Astrocyte (in vitro differentiated cells and primary cell): ENCODE data around the gene CACNA2D4. TPM values are rescaled to one million over a fixed set of nuclear protein-coding genes. Genes with fewer than 3 reads are reported as not detected.
"Not testable (repeated sequence)": the region's sequence is repeated elsewhere in the genome, so short reads cannot be mapped to it uniquely, and the experiment has no call there.

Experiments used
- DNase-seq: peaks from one replicate; pipeline ENCODE4 v3.0.0-alpha.2; 2010; ENCODE audit warnings: low read depth
- FAIRE-seq: peaks from 2 replicates; lab custom pipeline; 2011; peaks lifted over from hg19 to GRCh38; lab: Jason Lieb, UNC
- H2AFZ ChIP-seq: 2 replicates; pipeline ENCODE4 v1.6.0; 2012; ENCODE audit warnings: low read depth, low read length, inconsistent platforms
- H3K27ac ChIP-seq: 2 replicates; pipeline ENCODE4 v1.5.1; 2011; ENCODE audit warnings: low read depth, low read length, inconsistent platforms
- H3K27me3 ChIP-seq: 2 replicates; pipeline ENCODE4 v1.6.0; 2011; ENCODE audit warnings: low read length, inconsistent platforms; ENCODE audit not compliant: insufficient read depth
- H3K36me3 ChIP-seq: 2 replicates; pipeline ENCODE4 v1.5.1; 2011; ENCODE audit warnings: low read length, inconsistent platforms; ENCODE audit not compliant: insufficient read depth
- H3K4me1 ChIP-seq: 2 replicates; pipeline ENCODE4 v1.5.1; 2011; ENCODE audit warnings: low read length, inconsistent platforms; ENCODE audit not compliant: insufficient read depth
- H3K4me2 ChIP-seq: 2 replicates; pipeline ENCODE4 v1.6.0; 2012; ENCODE audit warnings: low read length, inconsistent platforms
- H3K4me3 ChIP-seq: 2 replicates; pipeline ENCODE4 v1.5.1; 2011; ENCODE audit warnings: low read depth, mild to moderate bottlenecking, low read length, inconsistent platforms; ENCODE audit not compliant: insufficient read depth
- H3K79me2 ChIP-seq: 2 replicates; pipeline ENCODE4 v1.6.0; 2012; ENCODE audit warnings: mild to moderate bottlenecking, low read length, inconsistent platforms; ENCODE audit not compliant: insufficient read depth
- H3K9ac ChIP-seq: 2 replicates; pipeline ENCODE4 v1.6.0; 2012; ENCODE audit warnings: mild to moderate bottlenecking, low read length, inconsistent platforms
- H3K9me3 ChIP-seq: 2 replicates; pipeline ENCODE4 v1.5.1; 2012; ENCODE audit warnings: low read depth, mild to moderate bottlenecking, low read length, inconsistent platforms; ENCODE audit not compliant: insufficient read depth
- H4K20me1 ChIP-seq: 2 replicates; pipeline ENCODE4 v1.6.0; 2012; ENCODE audit warnings: low read length, inconsistent platforms; ENCODE audit not compliant: insufficient read depth
- H3K27ac Mint-ChIP-seq: one replicate; pipeline ENCODE4 v1.8.0; 2021; ENCODE audit warnings: mild to moderate bottlenecking, mixed read lengths; ENCODE audit not compliant: unreplicated experiment
- H3K27me3 Mint-ChIP-seq: one replicate; pipeline ENCODE4 v1.8.0; 2021; ENCODE audit warnings: low read depth, mixed read lengths; ENCODE audit not compliant: unreplicated experiment
- H3K36me3 Mint-ChIP-seq: one replicate; pipeline ENCODE4 v1.8.0; 2021; ENCODE audit warnings: low read depth, mixed read lengths; ENCODE audit not compliant: unreplicated experiment
- H3K4me1 Mint-ChIP-seq: one replicate; pipeline ENCODE4 v1.8.0; 2021; ENCODE audit warnings: low read depth, mixed read lengths; ENCODE audit not compliant: unreplicated experiment
- H3K4me3 Mint-ChIP-seq: one replicate; pipeline ENCODE4 v1.8.0; 2021; ENCODE audit warnings: mild to moderate bottlenecking, moderate library complexity, mixed read lengths; ENCODE audit not compliant: unreplicated experiment
- H3K9me3 Mint-ChIP-seq: one replicate; pipeline ENCODE4 v1.8.0; 2021; ENCODE audit warnings: mild to moderate bottlenecking, mixed read lengths; ENCODE audit not compliant: unreplicated experiment
- EZH2 ChIP-seq: IDR thresholded peaks from 2 replicates; pipeline ENCODE4 v1.6.1; 2012; ENCODE audit warnings: mild to moderate bottlenecking, low read length, inconsistent platforms; ENCODE audit not compliant: insufficient read depth
- total RNA-seq: library from RNA; stranded (reverse); gene quantifications from 2 replicates; pipeline ENCODE4 v1.2.1, GENCODE V29; 2021
- TF ChIP-seq, protein P1 (sequence below): IDR thresholded peaks from 2 replicates; pipeline ENCODE4 v1.5.1; 2011; ENCODE audit warnings: low read depth, mild to moderate bottlenecking, inconsistent platforms, low read length, moderate library complexity; ENCODE audit not compliant: insufficient read depth

CACNA2D4 gene
- total RNA-seq, 1 donor from 2014 or later: 0.09 TPM

GRCh38 chr12:1820191-1820895 is 98.1 kb downstream of the CACNA2D4 start, which contains the start of gene LRTM2:
LRTM2 (plus strand) TSS chr12:1820565; CDS start chr12:1828149, 7,584 bp downstream.
- H3K9me3 ChIP-seq: no peaks in the 10 kb centered on the region
- no peaks in the 10 kb centered on the region for H3K4me1 ChIP-seq
- no peak within 1 kb of the TSS for H3K27ac Mint-ChIP-seq
- H3K79me2 ChIP-seq: no peaks in the 10 kb centered on the region
- peaks cover 57% of the 10 kb centered on the region for H3K27me3 ChIP-seq
- H3K9ac ChIP-seq: no peak within 1 kb of the TSS
- H3K27me3 Mint-ChIP-seq: peaks cover 63% of the 10 kb centered on the region
- TF ChIP-seq, protein P1, sequence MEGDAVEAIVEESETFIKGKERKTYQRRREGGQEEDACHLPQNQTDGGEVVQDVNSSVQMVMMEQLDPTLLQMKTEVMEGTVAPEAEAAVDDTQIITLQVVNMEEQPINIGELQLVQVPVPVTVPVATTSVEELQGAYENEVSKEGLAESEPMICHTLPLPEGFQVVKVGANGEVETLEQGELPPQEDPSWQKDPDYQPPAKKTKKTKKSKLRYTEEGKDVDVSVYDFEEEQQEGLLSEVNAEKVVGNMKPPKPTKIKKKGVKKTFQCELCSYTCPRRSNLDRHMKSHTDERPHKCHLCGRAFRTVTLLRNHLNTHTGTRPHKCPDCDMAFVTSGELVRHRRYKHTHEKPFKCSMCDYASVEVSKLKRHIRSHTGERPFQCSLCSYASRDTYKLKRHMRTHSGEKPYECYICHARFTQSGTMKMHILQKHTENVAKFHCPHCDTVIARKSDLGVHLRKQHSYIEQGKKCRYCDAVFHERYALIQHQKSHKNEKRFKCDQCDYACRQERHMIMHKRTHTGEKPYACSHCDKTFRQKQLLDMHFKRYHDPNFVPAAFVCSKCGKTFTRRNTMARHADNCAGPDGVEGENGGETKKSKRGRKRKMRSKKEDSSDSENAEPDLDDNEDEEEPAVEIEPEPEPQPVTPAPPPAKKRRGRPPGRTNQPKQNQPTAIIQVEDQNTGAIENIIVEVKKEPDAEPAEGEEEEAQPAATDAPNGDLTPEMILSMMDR: no peak
- TF ChIP-seq EZH2: peak; percentile 58
- peaks cover 6% of the 10 kb centered on the region for H3K9me3 Mint-ChIP-seq
- no peak within 1 kb of the TSS for H2AFZ ChIP-seq
- H3K27ac ChIP-seq: no peak within 1 kb of the TSS
- no peak within 1 kb of the TSS for H3K4me3 Mint-ChIP-seq
- no peaks in the 10 kb centered on the region for H3K36me3 Mint-ChIP-seq
- FAIRE-seq: no peak
- H3K4me2 ChIP-seq: no peak within 1 kb of the TSS
- H3K36me3 ChIP-seq: no peaks in the 10 kb centered on the region
- H4K20me1 ChIP-seq: no peaks in the 10 kb centered on the region
- H3K4me3 ChIP-seq: no peak within 1 kb of the TSS
- peaks cover 3% of the 10 kb centered on the region for H3K4me1 Mint-ChIP-seq
- DNase-seq: no peak

GRCh38 chr12:1819571-1819970 is 98.9 kb downstream of the CACNA2D4 start:
- FAIRE-seq (no peak), DNase-seq (no peak)
- H3K4me2 ChIP-seq: no peak overlapping the region
- H4K20me1 ChIP-seq: no peaks in the 10 kb centered on the region
- Mint-ChIP-seq H3K27ac (no peak overlapping the region), H3K4me1 (peaks cover 3% of the 10 kb centered on the region), H3K9me3 (peaks cover 8% of the 10 kb centered on the region), H3K36me3 (no peaks in the 10 kb centered on the region), H3K4me3 (no peak overlapping the region), H3K27me3 (peaks cover 63% of the 10 kb centered on the region)
- H2AFZ ChIP-seq: no peak overlapping the region
- H3K27me3 ChIP-seq: peaks cover 61% of the 10 kb centered on the region
- no peak overlapping the region for H3K27ac ChIP-seq
- no peak overlapping the region for H3K4me3 ChIP-seq
- H3K79me2 ChIP-seq: no peaks in the 10 kb centered on the region
- H3K36me3 ChIP-seq: no peaks in the 10 kb centered on the region
- no peak overlapping the region for H3K9ac ChIP-seq
- TF ChIP-seq, protein P1: no peak
- no peak for TF ChIP-seq EZH2
- H3K4me1 ChIP-seq: no peaks in the 10 kb centered on the region
- H3K9me3 ChIP-seq: no peaks in the 10 kb centered on the region

DNA sequence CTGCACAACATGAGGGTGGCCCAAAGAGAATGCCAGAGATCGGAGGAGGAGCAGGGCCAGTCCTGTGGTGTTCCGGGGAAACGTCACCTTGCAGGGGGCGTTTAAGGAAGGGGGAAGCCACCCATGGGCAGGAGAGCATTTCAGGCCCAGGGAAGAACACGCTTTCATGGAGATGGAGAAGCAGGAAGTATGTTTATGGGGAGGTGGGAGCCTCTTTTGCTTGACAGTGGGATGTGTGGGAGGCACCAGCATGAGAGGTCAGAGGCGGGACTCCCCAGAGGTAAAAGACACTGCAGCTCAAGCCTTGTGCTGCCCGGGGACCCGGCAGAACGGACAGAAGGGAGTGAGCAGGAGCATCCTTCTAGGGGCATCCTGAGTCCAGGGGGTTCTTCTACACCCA is 99.4 kb downstream of the CACNA2D4 start:
- no peak overlapping the region for H3K4me3 Mint-ChIP-seq
- peaks cover 8% of the 10 kb centered on the region for H3K9me3 Mint-ChIP-seq
- TF ChIP-seq, protein P1: no peak
- no peak for TF ChIP-seq EZH2
- H3K36me3 ChIP-seq: no peaks in the 10 kb centered on the region
- no peak overlapping the region for H3K4me3 ChIP-seq
- no peak for DNase-seq
- no peak overlapping the region for H3K9ac ChIP-seq
- H3K4me1 ChIP-seq: no peaks in the 10 kb centered on the region
- H2AFZ ChIP-seq: no peak overlapping the region
- no peaks in the 10 kb centered on the region for H3K9me3 ChIP-seq
- no peaks in the 10 kb centered on the region for H3K36me3 Mint-ChIP-seq
- H3K79me2 ChIP-seq: no peaks in the 10 kb centered on the region
- FAIRE-seq: no peak
- H3K27ac Mint-ChIP-seq: no peak overlapping the region
- H3K27ac ChIP-seq: no peak overlapping the region
- H3K4me1 Mint-ChIP-seq: peaks cover 3% of the 10 kb centered on the region
- peaks cover 62% of the 10 kb centered on the region for H3K27me3 Mint-ChIP-seq
- no peak overlapping the region for H3K4me2 ChIP-seq
- peaks cover 61% of the 10 kb centered on the region for H3K27me3 ChIP-seq
- H4K20me1 ChIP-seq: no peaks in the 10 kb centered on the region

DNA sequence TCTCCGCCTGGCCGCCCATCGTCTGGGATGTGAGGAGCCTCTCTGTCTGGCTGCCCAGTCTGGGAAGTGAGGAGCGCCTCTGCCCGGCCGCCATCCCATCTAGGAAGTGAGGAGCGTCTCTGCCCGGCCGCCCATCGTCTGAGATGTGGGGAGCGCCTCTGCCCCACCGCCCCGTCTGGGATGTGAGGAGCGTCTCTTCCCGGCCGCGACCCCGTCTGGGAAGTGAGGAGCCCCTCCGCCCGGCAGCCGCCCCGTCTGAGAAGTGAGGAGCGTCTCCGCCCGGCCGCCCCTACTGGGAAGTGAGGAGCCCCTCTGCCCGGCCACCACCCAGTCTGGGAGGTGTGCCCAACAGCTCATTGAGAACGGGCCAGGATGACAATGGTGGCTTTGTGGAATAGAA is 100.5 kb downstream of the CACNA2D4 start:
- H3K4me2 ChIP-seq, H3K27ac Mint-ChIP-seq, H3K9me3 Mint-ChIP-seq, H3K79me2 ChIP-seq, H3K4me1 ChIP-seq, H3K27ac ChIP-seq, H3K36me3 ChIP-seq, H3K36me3 Mint-ChIP-seq, H3K9me3 ChIP-seq, H3K4me1 Mint-ChIP-seq, H4K20me1 ChIP-seq, H2AFZ ChIP-seq, DNase-seq, H3K4me3 ChIP-seq, FAIRE-seq, H3K9ac ChIP-seq, H3K4me3 Mint-ChIP-seq: not testable (repeated sequence)
- H3K27me3 Mint-ChIP-seq: peaks cover 54% of the 10 kb centered on the region
- peaks cover 55% of the 10 kb centered on the region for H3K27me3 ChIP-seq
